ENCODE data around the gene ANKRD40. TPM values are rescaled to one million over a fixed set of nuclear protein-coding genes. Genes with fewer than 3 reads are reported as not detected.

The ANKRD40 gene
- polyA plus RNA-seq, 12 donors = 36.5 to 49.5 (median 44.8) TPM; not detected in 1

- no peak for DNase-seq
Measured at GRCh38 chr17:50658616-50659015, 49.1 kb downstream of the ANKRD40 start.

DNA sequence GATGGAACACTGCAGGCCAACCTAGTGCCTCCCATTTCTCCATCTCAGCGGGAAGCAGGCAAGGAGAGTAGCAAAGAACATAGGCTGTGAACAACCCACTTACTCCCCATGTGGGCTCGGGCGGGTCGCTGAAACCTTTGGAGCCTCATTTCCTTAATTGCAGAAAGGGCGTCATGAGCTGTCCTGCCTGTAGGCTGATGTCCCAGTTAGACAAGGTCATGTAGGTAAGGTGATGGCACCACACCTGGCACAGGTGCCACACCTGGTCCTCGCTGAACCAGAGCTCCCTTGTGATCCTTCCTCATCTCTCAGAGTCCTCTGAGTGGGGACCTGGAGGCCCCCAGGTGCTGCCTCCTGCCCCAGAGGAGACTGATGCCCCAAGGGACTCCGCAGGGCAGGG is 50.1 kb downstream of the ANKRD40 start:
- no peak for DNase-seq

- DNase-seq = no peak
Measured at GRCh38 chr17:50657054-50657453, 50.7 kb downstream of the ANKRD40 start.

DNA sequence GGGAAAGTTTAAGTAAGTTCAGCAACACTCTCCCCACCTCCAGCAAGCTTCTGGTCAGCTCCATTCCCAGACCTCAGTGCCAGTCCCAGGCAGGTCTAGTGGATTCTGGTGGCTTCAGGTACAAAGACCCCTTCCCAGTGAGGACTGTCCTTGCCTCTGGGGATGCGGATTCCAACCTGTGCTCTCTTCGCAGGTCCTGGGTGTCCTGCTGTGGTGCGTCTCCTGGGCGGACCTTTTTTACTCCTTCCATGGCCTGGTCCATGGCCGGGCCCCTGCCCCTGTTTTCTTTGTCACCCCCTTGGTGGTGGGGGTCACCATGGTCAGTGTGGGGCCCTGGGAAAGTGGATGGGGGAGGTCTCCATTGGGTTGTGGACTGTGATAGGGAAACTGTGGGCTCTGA is 51.2 kb downstream of the ANKRD40 start:
- DNase-seq = no peak

- DNase-seq = no peak
Measured at GRCh38 chr17:50653738-50654137, 54.0 kb downstream of the ANKRD40 start.

GRCh38 chr17:50651661-50652060 is 56.1 kb downstream of the ANKRD40 start:
- no peak for DNase-seq

- DNase-seq = no peak
Measured at GRCh38 chr17:50649042-50649908, 58.4 kb downstream of the ANKRD40 start.

GRCh38 chr17:50647187-50647586 is 60.5 kb downstream of the ANKRD40 start:
- DNase-seq = no peak

DNA sequence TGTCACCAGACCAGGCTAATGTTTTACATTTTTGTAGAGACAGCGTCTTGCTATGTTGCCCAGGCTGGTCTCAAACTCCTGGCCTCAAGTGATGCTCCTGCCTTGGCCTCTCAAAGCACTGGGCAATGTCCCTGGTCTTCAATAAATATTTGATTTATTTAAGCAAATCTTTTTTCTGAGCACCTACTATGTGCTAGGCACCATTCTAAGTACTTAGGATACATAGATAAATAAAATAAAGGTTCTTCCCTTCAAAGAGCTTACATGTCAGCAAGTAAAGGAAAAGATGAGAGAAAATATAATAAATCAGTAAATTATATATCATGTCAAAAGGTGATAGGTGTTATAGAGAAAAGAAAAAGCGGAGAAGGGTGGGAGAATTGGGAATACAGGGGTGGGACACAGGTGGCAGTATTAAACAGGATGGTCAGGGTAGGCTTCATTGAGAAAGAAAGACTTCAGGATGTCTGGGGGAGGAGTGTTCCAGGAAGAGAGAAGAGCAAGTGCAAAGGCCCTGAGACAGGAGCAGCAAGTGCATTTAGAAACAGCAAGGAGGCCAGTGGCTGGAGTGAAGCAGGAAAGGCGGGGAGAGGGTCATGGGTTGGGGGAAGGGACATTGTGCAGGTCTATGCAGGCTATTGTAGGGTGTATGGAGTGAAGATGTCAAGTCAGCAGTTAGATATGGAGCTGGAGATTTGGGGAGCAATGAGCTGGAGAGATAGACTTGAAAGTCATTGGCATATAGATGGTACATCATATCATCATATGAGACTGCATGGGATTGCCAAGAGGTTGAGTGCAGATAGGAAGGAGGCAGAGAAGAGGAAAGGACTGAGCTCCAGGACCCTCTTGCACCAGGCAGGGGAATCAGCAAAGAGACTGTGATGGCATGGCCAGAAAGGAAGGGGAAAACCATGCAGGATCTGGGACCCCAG is 61.7 kb downstream of the ANKRD40 start:
- DNase-seq = no peak

Other genes with a start within 250 kb of the ANKRD40 start
- gene CHAD, start 239.0 kb downstream of the ANKRD40 start, polyA plus RNA-seq (ENCODE audit: insufficient read length in 12 of 12) = 10 to 100 TPM in 1 of 12 donors, 1 to 10 TPM in 10, not detected in 1; 2.0 to 10.5 (median 5.0) TPM
- 10 to 100 TPM in 11 of 12 donors, not detected in 1; 28.0 to 40.1 (median 31.9) TPM for gene RSAD1, start 229.1 kb downstream of the ANKRD40 start, polyA plus RNA-seq (ENCODE audit: insufficient read length in 12 of 12)
- 1 to 10 TPM in 4 of 12 donors, under 1 TPM in 6, not detected in 2; 0.44 to 2.5 (median 0.85) TPM for gene MYCBPAP, start 199.5 kb downstream of the ANKRD40 start, polyA plus RNA-seq (ENCODE audit: insufficient read length in 12 of 12)
- 10 to 100 TPM in 2 of 12 donors, 1 to 10 TPM in 7, under 1 TPM in 2, not detected in 1; 0.77 to 12.8 (median 1.9) TPM for gene EPN3, start 175.2 kb downstream of the ANKRD40 start, polyA plus RNA-seq (ENCODE audit: insufficient read length in 12 of 12)
- 10 to 100 TPM in 11 of 12 donors, not detected in 1; 16.4 to 43.9 (median 26.2) TPM for gene SPATA20, start 160.7 kb downstream of the ANKRD40 start, polyA plus RNA-seq (ENCODE audit: insufficient read length in 12 of 12)
- 10 to 100 TPM in 2 of 12 donors, 1 to 10 TPM in 9, not detected in 1; 5.8 to 20.0 (median 8.0) TPM for gene CACNA1G, start 147.2 kb downstream of the ANKRD40 start, polyA plus RNA-seq (ENCODE audit: insufficient read length in 12 of 12)
- 10 to 100 TPM in 2 of 12 donors, 1 to 10 TPM in 2, under 1 TPM in 7, not detected in 1; 0.32 to 40.4 (median 0.67) TPM for gene ABCC3, start 73.0 kb downstream of the ANKRD40 start, polyA plus RNA-seq (ENCODE audit: insufficient read length in 12 of 12)
- gene LUC7L3, start 11.7 kb upstream of the ANKRD40 start, polyA plus RNA-seq (ENCODE audit: insufficient read length in 12 of 12) = 100 to 1,000 TPM; 191 to 632 (median 338) TPM
- 10 to 100 TPM in 1 of 12 donors, under 1 TPM in 4, not detected in 7; 0.15 to 11.1 (median 0.33) TPM for gene ANKRD40CL, start 59.6 kb upstream of the ANKRD40 start, polyA plus RNA-seq (ENCODE audit: insufficient read length in 12 of 12)
- 1 to 10 TPM in 7 of 12 donors, under 1 TPM in 3, not detected in 2; 0.48 to 3.5 (median 1.1) TPM for gene WFIKKN2, start 127.7 kb upstream of the ANKRD40 start, polyA plus RNA-seq (ENCODE audit: insufficient read length in 12 of 12)
- 10 to 100 TPM in 11 of 12 donors, not detected in 1; 47.3 to 95.9 (median 58.0) TPM for gene TOB1, start 158.4 kb upstream of the ANKRD40 start, polyA plus RNA-seq (ENCODE audit: insufficient read length in 12 of 12)